ENCODE data around the gene TEAD1.

GRCh38 chr11:12797996-12798395 is 123.8 kb downstream of the TEAD1 start:
- TF ChIP-seq CTCF (IDR thresholded peaks at IDR 0.05) (no peak), POLR2A (IDR thresholded peaks at IDR 0.05) (no peak), EP300 (IDR thresholded peaks at IDR 0.05; ENCODE audit: low read depth) (no peak)
